Stimulated activated CD4-positive, alpha-beta T cell treated with anti-CD3 and anti-CD28 coated beads, Interleukin-4, amount 100 ng/mL, for 24 hours (primary cell): Measurements from ENCODE around the gene TRAPPC12.
A peak's percentile ranks its signal among the peaks of the same experiment; 100 is the strongest.

Experiments
- DNase-seq: peaks from one replicate; pipeline ENCODE4 v3.0.0-alpha.2; 2020

Gene TRAPPC12

GRCh38 chr2:3409627-3410170 is 30.2 kb downstream of the TRAPPC12 start:
- no peak for DNase-seq

- DNase-seq = no peak
Observed at GRCh38 chr2:3411103-3411502, 31.6 kb downstream of the TRAPPC12 start.

- no peak for DNase-seq
Observed at GRCh38 chr2:3413697-3414096, 34.2 kb downstream of the TRAPPC12 start.

- DNase-seq = no peak
Observed at GRCh38 chr2:3414133-3414860, 34.8 kb downstream of the TRAPPC12 start.

- no peak for DNase-seq
Observed at GRCh38 chr2:3418766-3419404, 39.4 kb downstream of the TRAPPC12 start.

GRCh38 chr2:3420076-3420768 is 40.7 kb downstream of the TRAPPC12 start:
- no peak for DNase-seq

GRCh38 chr2:3420769-3421397 is 41.4 kb downstream of the TRAPPC12 start:
- no peak for DNase-seq

- DNase-seq = no peak
Observed at GRCh38 chr2:3421580-3421979, 42.1 kb downstream of the TRAPPC12 start.

- no peak for DNase-seq
Observed at GRCh38 chr2:3422161-3422779, 42.8 kb downstream of the TRAPPC12 start.

GRCh38 chr2:3423492-3424170 is 44.1 kb downstream of the TRAPPC12 start:
- DNase-seq = peak; percentile 81

GRCh38 chr2:3424171-3424795 is 44.8 kb downstream of the TRAPPC12 start:
- no peak for DNase-seq

- DNase-seq = no peak
Observed at GRCh38 chr2:3426615-3427014, 47.1 kb downstream of the TRAPPC12 start.

- no peak for DNase-seq
Observed at GRCh38 chr2:3427272-3427671, 47.8 kb downstream of the TRAPPC12 start.

GRCh38 chr2:3428577-3428976 is 49.1 kb downstream of the TRAPPC12 start:
- no peak for DNase-seq

GRCh38 chr2:3429066-3429610 is 49.6 kb downstream of the TRAPPC12 start:
- no peak for DNase-seq

GRCh38 chr2:3430172-3430571 is 50.7 kb downstream of the TRAPPC12 start:
- DNase-seq = no peak

- DNase-seq = no peak
Observed at GRCh38 chr2:3430740-3431490, 51.4 kb downstream of the TRAPPC12 start.

- DNase-seq = no peak
Observed at GRCh38 chr2:3432067-3432466, 52.6 kb downstream of the TRAPPC12 start.

- DNase-seq = no peak
Observed at GRCh38 chr2:3432693-3433338, 53.3 kb downstream of the TRAPPC12 start.

- DNase-seq = no peak
Observed at GRCh38 chr2:3433339-3433699, 53.8 kb downstream of the TRAPPC12 start.
